ENCODE data around the gene LRRC59.
A peak's percentile ranks its signal among the peaks of the same experiment; 100 is the strongest.
"Not testable (repeated sequence)": the region's sequence is repeated elsewhere in the genome, so short reads cannot be mapped to it uniquely, and the experiment has no call there.

The LRRC59 gene

DNA sequence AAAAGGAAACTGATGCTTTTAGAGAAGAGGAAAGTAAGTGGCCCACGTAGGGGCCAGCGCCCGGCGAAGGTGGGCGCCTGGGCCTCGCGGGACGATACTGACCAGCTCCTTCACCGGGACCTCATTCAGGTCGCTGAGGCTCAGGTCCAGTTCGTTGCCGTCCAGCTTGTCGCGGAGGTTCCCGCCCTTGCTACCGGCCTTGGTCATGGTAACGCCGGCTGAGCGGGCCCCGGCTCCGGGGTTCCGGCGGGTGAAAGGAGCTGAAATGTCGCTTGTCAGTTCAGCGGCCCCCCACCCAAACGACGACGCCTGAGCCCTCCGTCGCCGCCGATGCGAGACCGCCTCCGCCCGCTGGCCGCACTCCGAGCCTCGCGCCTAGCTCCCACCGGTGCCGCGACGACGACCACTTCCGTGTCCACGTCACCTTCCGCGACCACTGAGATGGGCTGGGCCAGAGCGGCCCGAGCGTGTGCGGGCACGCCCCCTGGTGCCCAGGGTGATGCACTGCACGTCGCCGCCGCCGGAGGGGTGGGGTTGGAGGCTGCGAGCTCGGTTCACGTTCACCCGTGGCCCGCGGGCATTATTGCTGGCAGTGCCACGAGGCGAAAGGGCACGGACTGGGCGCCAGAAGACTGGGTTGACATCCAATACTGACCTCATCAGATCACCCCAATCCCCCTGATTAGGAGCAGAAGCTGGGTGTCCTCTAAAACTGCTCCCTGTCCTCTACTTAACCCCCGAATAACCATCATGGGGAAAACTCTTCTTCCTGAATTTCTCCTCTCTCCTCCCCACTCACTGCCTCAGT is at the start of gene LRRC59:
LRRC59 (minus strand) TSS at position 413 of the 808 bp plus-strand sequence; CDS start at position 207, 206 bp downstream.
- peak; percentile 95 for DNase-seq

DNA sequence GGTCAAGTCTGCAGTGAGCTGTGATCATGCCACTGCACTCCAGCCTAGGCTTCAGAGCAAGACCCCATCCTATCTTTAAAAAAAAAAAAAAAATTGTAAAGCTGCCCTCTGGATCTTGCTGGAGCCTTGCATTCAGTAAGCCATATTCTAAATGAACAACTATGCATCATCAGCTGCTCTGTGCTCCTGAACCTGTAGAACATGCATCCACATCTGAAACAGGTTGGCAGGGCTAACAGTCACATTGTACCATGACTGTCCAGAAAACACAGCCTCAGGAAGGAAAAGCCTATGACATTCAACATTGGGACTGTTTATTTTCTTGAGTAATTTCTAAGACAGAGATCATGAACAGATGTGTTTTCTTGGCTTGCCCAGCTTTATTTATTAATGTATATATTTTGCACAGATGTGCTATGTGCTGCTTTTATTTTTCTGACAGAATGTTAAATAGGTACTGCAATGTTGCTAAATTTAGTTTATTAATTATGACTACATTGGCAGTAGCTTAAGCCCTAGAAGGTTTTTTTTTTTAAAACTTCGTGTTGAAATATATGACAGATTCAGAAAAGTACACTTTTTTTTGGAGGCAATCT is 48.5 kb upstream of the LRRC59 start:
- no peak for DNase-seq

DNA sequence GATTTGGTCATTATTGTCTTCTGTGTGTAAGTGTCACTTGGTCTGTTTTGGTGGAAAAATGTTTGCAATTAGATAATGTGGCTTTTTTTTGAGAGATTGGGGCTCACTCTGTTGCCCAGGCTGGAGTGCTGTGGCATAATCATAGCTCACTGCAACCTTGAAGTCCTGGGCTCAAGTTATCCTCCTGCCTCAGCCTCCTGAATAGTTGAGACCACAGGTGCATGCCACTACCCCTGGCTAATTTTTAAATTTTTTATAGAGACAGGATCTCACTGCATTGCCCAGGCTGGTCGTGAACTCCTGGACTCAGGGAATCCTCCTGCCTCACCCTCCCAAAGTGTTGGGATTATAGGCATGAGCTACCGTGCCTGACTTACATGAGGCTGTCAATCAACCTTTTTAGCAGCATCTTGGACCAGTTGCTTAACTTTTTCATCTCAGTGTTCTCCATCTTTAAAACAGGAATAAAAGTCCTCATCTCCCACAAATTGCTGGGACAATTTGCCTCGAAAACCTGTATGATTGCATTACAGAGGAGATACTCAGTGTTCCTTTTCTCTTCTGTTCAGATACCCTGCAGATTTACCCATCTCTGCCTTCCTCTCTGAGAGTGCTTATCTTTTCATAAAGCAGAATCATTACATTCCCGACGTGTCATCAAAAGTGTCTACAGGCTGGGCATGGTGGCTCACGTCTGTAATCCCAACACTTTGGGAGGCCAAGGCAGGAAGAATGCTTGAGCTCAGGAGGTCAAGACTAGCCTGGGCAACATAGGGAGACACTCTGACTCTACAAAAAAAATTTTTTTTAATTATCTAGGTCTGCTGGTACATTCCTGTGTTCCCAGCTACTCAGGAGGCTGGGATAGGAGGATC is 47.8 kb upstream of the LRRC59 start:
- no peak for DNase-seq

DNA sequence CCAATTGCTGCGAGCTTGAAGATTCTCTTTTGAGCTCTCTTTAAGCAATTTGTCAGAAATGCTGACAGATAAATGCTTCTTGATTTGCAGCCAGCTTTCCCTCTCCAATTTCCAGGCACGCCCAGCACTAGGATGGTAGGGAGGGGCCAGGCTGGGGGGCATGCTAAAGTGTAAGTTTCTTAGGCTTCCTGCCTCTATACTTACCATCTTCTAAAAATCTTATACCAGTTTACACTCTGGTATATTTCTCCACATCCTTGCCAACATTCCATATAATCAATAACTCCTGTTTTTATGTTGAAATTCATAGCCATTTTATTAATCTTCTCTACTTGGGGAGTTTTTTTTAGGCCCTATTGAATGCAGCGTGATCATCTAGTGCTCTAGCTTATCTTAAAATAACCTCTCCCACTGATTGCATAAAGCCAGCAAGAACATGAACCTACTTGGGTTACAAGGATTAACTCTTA is 46.2 kb upstream of the LRRC59 start:
- DNase-seq, result no peak

DNA sequence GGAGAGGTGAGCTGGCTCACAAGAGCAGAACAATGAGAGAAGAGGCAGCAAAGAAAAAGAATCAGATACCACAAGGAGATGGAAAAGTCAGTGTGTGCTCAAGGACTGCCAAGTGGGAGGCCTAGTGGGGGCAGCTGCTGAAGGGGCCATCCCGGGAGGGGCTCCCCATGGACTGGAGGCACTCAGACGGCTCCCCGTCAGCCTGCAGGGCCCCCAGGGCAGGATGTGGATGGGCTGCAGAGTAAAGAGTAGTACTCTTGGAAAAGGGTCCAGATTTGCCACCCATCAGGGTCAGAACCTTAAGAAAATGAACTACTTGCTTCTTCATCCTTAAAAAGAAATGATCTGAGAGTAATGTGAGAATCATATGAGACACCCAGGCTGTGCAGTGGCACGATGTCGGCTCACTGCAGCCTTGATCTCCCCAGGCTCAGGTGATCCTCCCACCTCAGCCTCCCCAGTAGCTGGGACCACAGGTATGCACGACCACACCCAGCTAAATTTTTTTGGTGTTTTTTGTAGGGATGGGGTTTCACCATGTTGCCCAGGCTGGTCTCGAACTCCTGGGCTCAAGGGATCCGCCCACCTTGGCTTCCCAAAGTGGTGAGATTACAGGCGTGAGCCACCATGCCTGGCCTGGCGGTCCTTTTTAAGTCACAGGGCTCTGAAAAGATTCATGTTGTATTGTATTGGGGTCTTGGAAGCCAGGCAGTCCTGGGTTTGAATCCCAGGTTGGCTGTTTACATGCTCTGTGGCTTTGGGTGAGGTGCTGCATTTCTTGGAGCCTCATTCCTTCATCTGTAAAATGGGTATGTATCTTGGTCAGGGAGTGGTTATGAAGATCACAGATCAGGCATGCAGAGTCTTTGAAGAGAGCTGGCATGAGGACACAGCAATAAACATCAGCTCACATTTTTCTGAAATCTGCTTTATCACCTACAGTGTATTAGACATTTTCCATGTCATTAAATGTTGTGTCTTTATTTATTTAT is 43.8 kb upstream of the LRRC59 start:
- DNase-seq, result no peak

- no peak for DNase-seq
These were observed 43.0 kb upstream of the LRRC59 start for GRCh38 chr17:50440172-50440837.

DNA sequence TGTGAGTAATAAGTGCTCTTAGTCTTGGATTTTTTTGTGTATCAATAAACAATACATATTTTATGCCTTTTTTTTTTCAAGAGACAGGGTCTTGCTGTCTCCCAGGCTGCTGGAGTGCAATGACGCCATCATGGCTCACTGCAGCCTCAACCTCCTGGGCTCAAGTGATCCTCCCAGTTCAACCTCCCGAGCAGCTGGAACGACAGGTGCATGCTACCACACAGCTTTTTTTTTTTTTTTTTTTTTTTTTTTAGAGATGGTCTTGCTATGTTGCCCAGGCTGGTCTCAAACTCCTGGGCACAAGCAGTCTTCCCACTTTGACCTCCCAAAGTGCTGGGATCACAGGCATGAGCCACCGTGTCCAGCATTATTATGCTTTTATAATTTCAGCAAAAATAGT is 41.7 kb upstream of the LRRC59 start:
- DNase-seq, result no peak

DNA sequence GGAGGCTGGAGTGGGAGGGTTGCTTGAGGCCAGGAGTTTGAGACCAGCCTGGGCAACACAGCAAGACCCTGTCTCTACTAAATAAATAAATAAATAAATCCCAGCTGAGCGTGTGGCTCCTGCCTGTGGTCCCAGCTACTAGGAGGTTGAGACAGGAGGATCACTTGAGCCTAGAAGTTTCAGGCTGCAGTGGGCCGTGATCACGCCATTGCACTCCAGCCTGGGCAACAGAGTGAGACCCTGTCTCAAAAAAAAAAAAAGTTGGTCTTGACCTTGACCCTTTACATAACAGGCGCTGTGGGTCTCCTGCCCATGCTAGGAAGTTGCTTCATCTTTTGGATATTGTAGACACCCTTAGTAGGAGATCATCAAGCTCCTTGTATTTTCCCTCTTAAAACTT is 40.1 kb upstream of the LRRC59 start:
- DNase-seq, result no peak

GRCh38 chr17:50432125-50432762 is 34.9 kb upstream of the LRRC59 start:
- no peak for DNase-seq

- no peak for DNase-seq
These were observed 33.7 kb upstream of the LRRC59 start for GRCh38 chr17:50430821-50431618.

- no peak for DNase-seq
These were observed 32.5 kb upstream of the LRRC59 start for GRCh38 chr17:50429793-50430192.

GRCh38 chr17:50428831-50429424 is 31.6 kb upstream of the LRRC59 start:
- no peak for DNase-seq

DNA sequence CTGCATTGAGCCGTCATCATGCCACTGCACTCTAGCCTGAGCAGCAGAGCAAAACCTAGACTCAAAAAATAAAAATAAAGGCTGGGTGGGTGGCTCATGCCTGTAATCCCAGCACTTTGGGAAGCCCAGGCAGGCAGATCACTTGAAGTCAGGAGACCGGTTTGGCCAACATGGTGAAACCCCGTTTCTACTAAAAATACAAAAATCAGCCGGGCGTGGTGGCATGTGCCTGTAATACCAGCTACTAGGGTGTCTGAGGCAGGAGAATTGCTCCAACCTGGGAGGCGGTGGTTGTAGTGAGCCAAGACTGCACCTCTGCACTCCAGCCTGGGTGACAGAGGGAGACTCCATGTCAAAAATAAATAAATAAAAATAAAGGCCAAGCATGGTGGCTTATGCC is 30.8 kb upstream of the LRRC59 start:
- not testable (repeated sequence) for DNase-seq

DNA sequence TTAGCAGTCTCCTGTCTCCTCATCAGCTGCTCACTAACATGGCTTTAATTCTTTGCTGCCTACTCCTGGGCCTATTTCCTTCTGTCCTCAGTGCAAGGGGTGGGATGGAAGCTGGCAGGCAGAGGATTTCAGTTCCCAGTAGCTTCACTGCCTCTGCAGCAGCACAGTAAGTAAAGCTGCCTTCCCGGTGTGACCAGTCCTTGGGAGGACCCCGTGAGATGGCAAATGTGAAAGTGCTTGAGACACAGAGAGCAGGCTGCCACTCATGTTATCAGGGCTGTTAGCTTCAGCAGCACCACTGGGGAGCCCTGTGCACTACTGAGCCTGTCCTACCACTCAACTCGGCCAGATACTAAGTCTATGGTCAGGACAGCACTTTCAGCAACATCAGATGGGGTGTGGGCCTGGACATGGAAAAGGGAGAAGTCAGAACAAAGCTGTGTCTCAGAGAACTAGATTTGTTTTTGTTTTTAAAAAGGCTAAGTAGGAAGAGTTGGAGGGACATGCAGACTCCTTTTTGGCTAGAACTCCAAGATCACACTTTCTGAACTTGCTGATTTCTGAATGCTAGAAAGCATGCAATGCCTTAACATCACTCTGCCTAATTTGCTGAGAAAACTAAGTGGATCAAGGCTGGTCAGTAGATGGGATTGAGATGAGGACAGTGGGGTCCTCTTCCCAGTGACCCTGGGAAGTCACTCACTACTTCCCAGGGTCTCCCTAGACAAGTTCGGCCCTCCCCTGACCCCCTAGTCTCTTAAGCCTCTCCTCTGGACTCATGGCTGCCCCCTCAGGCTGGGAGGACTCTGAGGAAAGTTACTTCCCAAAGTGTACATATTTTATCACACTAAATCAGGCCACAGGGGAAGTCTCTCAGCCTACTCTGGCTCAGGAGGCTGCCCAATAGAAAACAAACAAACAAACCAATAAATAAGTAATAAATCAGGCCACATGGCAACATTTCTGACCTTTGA is 29.8 kb upstream of the LRRC59 start:
- DNase-seq, result peak; percentile 52

DNA sequence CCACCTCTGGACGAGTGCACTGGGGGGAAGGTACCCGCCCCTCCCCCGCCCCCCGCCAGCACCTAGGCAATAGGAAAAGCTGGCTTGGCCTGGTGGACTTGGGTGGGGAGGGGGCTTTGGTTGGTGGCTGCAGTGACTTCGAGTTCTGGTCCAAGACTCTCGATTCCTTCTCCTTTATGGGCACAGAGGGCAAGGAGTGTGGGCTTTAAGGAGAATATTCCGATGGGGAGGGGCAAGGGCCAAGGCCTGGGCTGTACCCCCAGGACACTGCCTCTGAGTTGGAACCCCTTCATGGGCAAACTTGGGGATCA is 29.1 kb upstream of the LRRC59 start:
- no peak for DNase-seq

- DNase-seq, result peak; percentile 81
These were observed 28.6 kb upstream of the LRRC59 start, which contains the start of gene ACSF2 for GRCh38 chr17:50425682-50426471. Gene ACSF2 (plus strand): TSS chr17:50426218. CDS start chr17:50426262, 44 bp downstream.

- no peak for DNase-seq
These were observed 27.8 kb upstream of the LRRC59 start for GRCh38 chr17:50424996-50425681.

Data from activated CD4-positive, alpha-beta T cell treated with anti-CD3 and anti-CD28 coated beads, Interleukin-2, Interleukin-6, amounts not matched to agents 100 ng/mL and 50 ng/mL, durations not matched to agents 16 hours and 8 hours (primary cell).